Right hindlimb (tissue), 1 donor: ENCODE results near the gene MXRA5.
"Not testable (repeated sequence)": the region's sequence is repeated elsewhere in the genome, so short reads cannot be mapped to it uniquely, and the experiment has no call there.

Experiments used
- DNase-seq: peaks from one replicate; pipeline ENCODE4 v3.0.0-alpha.2; 2018

MXRA5 gene

GRCh38 chrX:3346501-3347259 is at the start of gene MXRA5:
TSS of gene MXRA5 (minus strand) at chrX:3346652. CDS start at chrX:3343833, 2,819 bp downstream.
- peak; percentile 79 for DNase-seq

GRCh38 chrX:3393581-3394111 is 47.2 kb upstream of the MXRA5 start:
- DNase-seq: peak; percentile 53

GRCh38 chrX:3393178-3393577 is 46.7 kb upstream of the MXRA5 start:
- DNase-seq: no peak

GRCh38 chrX:3388457-3388856 is 42.0 kb upstream of the MXRA5 start:
- no peak for DNase-seq

GRCh38 chrX:3384327-3384726 is 37.9 kb upstream of the MXRA5 start:
- DNase-seq: no peak

GRCh38 chrX:3380603-3381002 is 34.2 kb upstream of the MXRA5 start:
- no peak for DNase-seq

GRCh38 chrX:3379111-3379510 is 32.7 kb upstream of the MXRA5 start:
- no peak for DNase-seq

GRCh38 chrX:3378156-3378555 is 31.7 kb upstream of the MXRA5 start:
- peak; percentile 19 for DNase-seq

- DNase-seq: no peak
These were observed 31.1 kb upstream of the MXRA5 start for GRCh38 chrX:3377560-3377959.

- not testable (repeated sequence) for DNase-seq
These were observed 29.5 kb upstream of the MXRA5 start for GRCh38 chrX:3375878-3376508.

GRCh38 chrX:3374108-3374800 is 27.8 kb upstream of the MXRA5 start:
- no peak for DNase-seq

- no peak for DNase-seq
These were observed 24.7 kb upstream of the MXRA5 start for GRCh38 chrX:3371163-3371562.

- no peak for DNase-seq
These were observed 24.2 kb upstream of the MXRA5 start for GRCh38 chrX:3370656-3371055.

GRCh38 chrX:3362956-3363355 is 16.5 kb upstream of the MXRA5 start:
- DNase-seq: no peak

- no peak for DNase-seq
These were observed 14.4 kb upstream of the MXRA5 start for GRCh38 chrX:3360881-3361280.

GRCh38 chrX:3352741-3353140 is 6.3 kb upstream of the MXRA5 start:
- DNase-seq: not testable (repeated sequence)

GRCh38 chrX:3351276-3351675 is 4.8 kb upstream of the MXRA5 start:
- no peak for DNase-seq

GRCh38 chrX:3348191-3348590 is 1.7 kb upstream of the MXRA5 start:
- no peak for DNase-seq

GRCh38 chrX:3345281-3346191 is 916 bp downstream of the MXRA5 start:
- DNase-seq: peak; percentile 75

- peak; percentile 51 for DNase-seq
These were observed 2.9 kb downstream of the MXRA5 start for GRCh38 chrX:3343569-3343968.

GRCh38 chrX:3340016-3340415 is 6.4 kb downstream of the MXRA5 start:
- DNase-seq: no peak

GRCh38 chrX:3326681-3327080 is 19.8 kb downstream of the MXRA5 start:
- peak; percentile 27 for DNase-seq
